Spleen (tissue), 7 donors: Measurements from ENCODE around the gene GPR150.

ENCODE experiments used
- POLR2A ChIP-seq, 3 donors: fragments of 450-650 bp; IDR thresholded peaks; one replicate each; pipeline ENCODE4 v1.5.1; 2017; ENCODE audit warnings: antibody characterized with exemption in 3 of 3, mild to moderate bottlenecking in 1 of 3
- TF ChIP-seq, protein P1 (sequence below), 11 experiments: fragments of 200-600 bp in 7 of 11; fragments of 450-650 bp in 4 of 11; sonication (generic) in 4 of 11; IDR thresholded peaks in 8 of 11; conservative IDR thresholded peaks in 3 of 11; 1 replicate in 7 of 11; 2 replicates in 4 of 11; pipeline versions ENCODE4 v1.4.0 to v1.8.0; 2016 to 2021; ENCODE audit warnings: antibody characterized with exemption in 11 of 11, inconsistent platforms in 4 of 11, mild to moderate bottlenecking in 1 of 11
- donor health status: DM: no; HTN: no; CAD: no; lungs with moderate emphysema.
- donor health status: DM: no; HTN: no; CAD: no.
- donor health status: DM: no; HTN: no; CAD: no.

DNA sequence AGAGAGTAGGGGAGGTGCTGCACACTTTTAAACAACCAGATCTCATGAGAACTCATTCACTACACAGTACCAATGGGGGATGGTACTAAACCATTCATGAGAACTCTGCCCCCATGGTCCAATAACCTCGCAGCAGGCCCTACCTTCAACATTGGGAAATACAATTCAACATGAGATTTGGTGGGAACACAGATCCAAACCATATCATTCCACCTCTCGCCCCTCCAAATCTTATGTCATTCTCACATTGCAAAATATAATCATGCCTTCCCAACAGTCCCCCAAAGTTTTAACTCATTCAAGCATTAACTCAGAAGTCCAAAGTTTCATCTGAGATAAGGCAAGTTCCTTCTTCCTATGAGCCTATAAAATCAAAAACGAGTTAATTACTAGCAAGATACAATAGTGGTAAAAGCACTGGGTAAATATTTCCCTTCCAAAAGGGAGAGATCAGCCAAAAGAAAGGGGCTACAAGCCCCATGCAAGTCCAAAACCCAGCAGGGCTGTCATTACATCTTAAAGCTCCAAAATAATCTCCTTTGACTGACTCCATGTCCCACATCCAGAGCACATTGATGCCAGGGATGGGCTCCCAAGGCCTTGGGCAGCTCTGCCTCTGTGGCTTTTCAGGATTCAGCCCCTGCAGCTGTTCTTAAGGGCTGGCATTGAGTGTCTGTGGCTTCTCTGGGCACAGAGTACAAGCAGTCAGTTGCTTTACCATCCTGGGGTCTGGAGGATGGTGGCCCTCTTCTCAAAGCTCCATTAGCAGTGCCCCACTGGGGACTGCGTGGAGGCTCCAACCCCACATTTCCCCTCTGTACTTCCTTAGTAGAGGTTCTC lies 8.3 kb downstream of the GPR150 start:
- TF ChIP-seq POLR2A (IDR thresholded peaks at IDR 0.05) = no peak
- TF ChIP-seq, protein P1, sequence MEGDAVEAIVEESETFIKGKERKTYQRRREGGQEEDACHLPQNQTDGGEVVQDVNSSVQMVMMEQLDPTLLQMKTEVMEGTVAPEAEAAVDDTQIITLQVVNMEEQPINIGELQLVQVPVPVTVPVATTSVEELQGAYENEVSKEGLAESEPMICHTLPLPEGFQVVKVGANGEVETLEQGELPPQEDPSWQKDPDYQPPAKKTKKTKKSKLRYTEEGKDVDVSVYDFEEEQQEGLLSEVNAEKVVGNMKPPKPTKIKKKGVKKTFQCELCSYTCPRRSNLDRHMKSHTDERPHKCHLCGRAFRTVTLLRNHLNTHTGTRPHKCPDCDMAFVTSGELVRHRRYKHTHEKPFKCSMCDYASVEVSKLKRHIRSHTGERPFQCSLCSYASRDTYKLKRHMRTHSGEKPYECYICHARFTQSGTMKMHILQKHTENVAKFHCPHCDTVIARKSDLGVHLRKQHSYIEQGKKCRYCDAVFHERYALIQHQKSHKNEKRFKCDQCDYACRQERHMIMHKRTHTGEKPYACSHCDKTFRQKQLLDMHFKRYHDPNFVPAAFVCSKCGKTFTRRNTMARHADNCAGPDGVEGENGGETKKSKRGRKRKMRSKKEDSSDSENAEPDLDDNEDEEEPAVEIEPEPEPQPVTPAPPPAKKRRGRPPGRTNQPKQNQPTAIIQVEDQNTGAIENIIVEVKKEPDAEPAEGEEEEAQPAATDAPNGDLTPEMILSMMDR (IDR thresholded peaks at IDR 0.05 in 8 of 11, conservative IDR thresholded peaks at IDR 0.05 in 3 of 11) = no peak
